ENCODE results near the gene ETNPPL. TPM values are rescaled to one million over a fixed set of nuclear protein-coding genes. Genes with fewer than 3 reads are reported as not detected.

The ETNPPL gene
- polyA plus RNA-seq, 1 of the 3 experiments (the other 2 are of a cell fraction): not detected

- no peaks in the 10 kb centered on the region for H3K9me2 ChIP-seq
- no peak overlapping the region; the same call in 1 of the 2 replicates for H3K4me2 ChIP-seq
- POLR2A ChIA-PET: interaction anchor here (0.6 kb wide), 1 partner anchor 1768 kb away, joined by 3 read pairs; no protein-coding TSS in a partner anchor
- no peak overlapping the region for H2AFZ ChIP-seq (ENCODE audit: low read depth)
- peaks cover 0 to 4% of the 10 kb centered on the region in 2 experiments; a peak in 2 of 4 replicates for H3K4me1 ChIP-seq (ENCODE audit: control insufficient read depth in 1 of 2, insufficient read depth in 2 of 2, low read depth in 1 of 2, low read length in 1 of 2)
- CTCF ChIA-PET: no interaction called here
- H3K36me3 ChIP-seq (replicated peaks in 1 of 2; ENCODE audit: control insufficient read depth in 1 of 2, insufficient read depth in 2 of 2, low read length in 1 of 2): no peaks in the 10 kb centered on the region
- H3K79me2 ChIP-seq (ENCODE audit: insufficient read depth): no peaks in the 10 kb centered on the region
- H3K9ac ChIP-seq: no peak overlapping the region
- H4K20me1 ChIP-seq (ENCODE audit: insufficient read depth): no peaks in the 10 kb centered on the region
- no peaks in the 10 kb centered on the region; the same call in 1 of the 2 replicates for H3K27me3 ChIP-seq (ENCODE audit: insufficient read depth)
- no peaks in the 10 kb centered on the region for H3K9me3 ChIP-seq
- H3K27ac ChIP-seq (ENCODE audit: low read depth in 2 of 2, low read length in 1 of 2): no peak overlapping the region; a peak in 1 of 4 replicates
- DNase-seq: peak; percentile 17
- H3F3A ChIP-seq (replicated peaks; ENCODE audit: insufficient read depth): peaks cover 5% of the 10 kb centered on the region
- H3K4me3 ChIP-seq (ENCODE audit: low read depth in 2 of 2, low read length in 1 of 2): no peak overlapping the region
- 0% methylated on average over 1 of the region's 1 CpG for WGBS (ENCODE audit: low lambda C conversion rate)
- no peak; the same call in 1 of the 2 replicates for TF ChIP-seq SIN3A (IDR thresholded peaks at IDR 0.05; ENCODE audit: borderline replicate concordance, low read depth, low read length)
- TF ChIP-seq SMC3 (IDR thresholded peaks at IDR 0.05; ENCODE audit: low read depth, low read length): no peak
- TF ChIP-seq TCF12 (IDR thresholded peaks at IDR 0.05): peak; percentile 99
- TF ChIP-seq, protein P1, sequence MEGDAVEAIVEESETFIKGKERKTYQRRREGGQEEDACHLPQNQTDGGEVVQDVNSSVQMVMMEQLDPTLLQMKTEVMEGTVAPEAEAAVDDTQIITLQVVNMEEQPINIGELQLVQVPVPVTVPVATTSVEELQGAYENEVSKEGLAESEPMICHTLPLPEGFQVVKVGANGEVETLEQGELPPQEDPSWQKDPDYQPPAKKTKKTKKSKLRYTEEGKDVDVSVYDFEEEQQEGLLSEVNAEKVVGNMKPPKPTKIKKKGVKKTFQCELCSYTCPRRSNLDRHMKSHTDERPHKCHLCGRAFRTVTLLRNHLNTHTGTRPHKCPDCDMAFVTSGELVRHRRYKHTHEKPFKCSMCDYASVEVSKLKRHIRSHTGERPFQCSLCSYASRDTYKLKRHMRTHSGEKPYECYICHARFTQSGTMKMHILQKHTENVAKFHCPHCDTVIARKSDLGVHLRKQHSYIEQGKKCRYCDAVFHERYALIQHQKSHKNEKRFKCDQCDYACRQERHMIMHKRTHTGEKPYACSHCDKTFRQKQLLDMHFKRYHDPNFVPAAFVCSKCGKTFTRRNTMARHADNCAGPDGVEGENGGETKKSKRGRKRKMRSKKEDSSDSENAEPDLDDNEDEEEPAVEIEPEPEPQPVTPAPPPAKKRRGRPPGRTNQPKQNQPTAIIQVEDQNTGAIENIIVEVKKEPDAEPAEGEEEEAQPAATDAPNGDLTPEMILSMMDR (IDR thresholded peaks at IDR 0.05): no peak
- TF ChIP-seq RXRA (IDR thresholded peaks at IDR 0.05; ENCODE audit: borderline replicate concordance, low read depth): 0 out of 2 replicates have a peak, but pooled peaks have one; percentile 13
- TF ChIP-seq, protein P2, sequence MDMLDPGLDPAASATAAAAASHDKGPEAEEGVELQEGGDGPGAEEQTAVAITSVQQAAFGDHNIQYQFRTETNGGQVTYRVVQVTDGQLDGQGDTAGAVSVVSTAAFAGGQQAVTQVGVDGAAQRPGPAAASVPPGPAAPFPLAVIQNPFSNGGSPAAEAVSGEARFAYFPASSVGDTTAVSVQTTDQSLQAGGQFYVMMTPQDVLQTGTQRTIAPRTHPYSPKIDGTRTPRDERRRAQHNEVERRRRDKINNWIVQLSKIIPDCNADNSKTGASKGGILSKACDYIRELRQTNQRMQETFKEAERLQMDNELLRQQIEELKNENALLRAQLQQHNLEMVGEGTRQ (IDR thresholded peaks at IDR 0.05; ENCODE audit: borderline replicate concordance, low read depth, low read length): no peak
- TF ChIP-seq RCOR1 (IDR thresholded peaks at IDR 0.05; ENCODE audit: low read length): no peak
- TF ChIP-seq EP300 (IDR thresholded peaks at IDR 0.05; ENCODE audit: borderline replicate concordance in 1 of 2, low read depth in 1 of 2, low read length in 1 of 2): peak; percentile 82 to 84
- no peak for TF ChIP-seq MXI1 (IDR thresholded peaks at IDR 0.05; ENCODE audit: low read depth, low read length)
- TF ChIP-seq, protein P3, sequence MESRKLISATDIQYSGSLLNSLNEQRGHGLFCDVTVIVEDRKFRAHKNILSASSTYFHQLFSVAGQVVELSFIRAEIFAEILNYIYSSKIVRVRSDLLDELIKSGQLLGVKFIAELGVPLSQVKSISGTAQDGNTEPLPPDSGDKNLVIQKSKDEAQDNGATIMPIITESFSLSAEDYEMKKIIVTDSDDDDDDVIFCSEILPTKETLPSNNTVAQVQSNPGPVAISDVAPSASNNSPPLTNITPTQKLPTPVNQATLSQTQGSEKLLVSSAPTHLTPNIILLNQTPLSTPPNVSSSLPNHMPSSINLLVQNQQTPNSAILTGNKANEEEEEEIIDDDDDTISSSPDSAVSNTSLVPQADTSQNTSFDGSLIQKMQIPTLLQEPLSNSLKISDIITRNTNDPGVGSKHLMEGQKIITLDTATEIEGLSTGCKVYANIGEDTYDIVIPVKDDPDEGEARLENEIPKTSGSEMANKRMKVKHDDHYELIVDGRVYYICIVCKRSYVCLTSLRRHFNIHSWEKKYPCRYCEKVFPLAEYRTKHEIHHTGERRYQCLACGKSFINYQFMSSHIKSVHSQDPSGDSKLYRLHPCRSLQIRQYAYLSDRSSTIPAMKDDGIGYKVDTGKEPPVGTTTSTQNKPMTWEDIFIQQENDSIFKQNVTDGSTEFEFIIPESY (IDR thresholded peaks at IDR 0.05; ENCODE audit: borderline replicate concordance, low read depth): peak; percentile 66; the same call in 1 of the 2 replicates
- 0 out of 2 replicates have a peak, but pooled peaks have one; percentile 42 for TF ChIP-seq REST (IDR thresholded peaks at IDR 0.05; ENCODE audit: low read depth, low read length)
- peak; percentile 65 for TF ChIP-seq JUND (IDR thresholded peaks at IDR 0.05)
- TF ChIP-seq MEF2A (IDR thresholded peaks at IDR 0.05; ENCODE audit: borderline replicate concordance, low read depth): 0 out of 2 replicates have a peak, but pooled peaks have one; percentile 15
- TF ChIP-seq, protein P4, sequence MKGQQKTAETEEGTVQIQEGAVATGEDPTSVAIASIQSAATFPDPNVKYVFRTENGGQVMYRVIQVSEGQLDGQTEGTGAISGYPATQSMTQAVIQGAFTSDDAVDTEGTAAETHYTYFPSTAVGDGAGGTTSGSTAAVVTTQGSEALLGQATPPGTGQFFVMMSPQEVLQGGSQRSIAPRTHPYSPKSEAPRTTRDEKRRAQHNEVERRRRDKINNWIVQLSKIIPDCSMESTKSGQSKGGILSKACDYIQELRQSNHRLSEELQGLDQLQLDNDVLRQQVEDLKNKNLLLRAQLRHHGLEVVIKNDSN (IDR thresholded peaks at IDR 0.05; ENCODE audit: borderline replicate concordance, low read depth): no peak
- TF ChIP-seq FOXM1 (IDR thresholded peaks at IDR 0.05; ENCODE audit: low read depth): peak; percentile 75; the same call in 1 of the 2 replicates
- TF ChIP-seq, protein P5, sequence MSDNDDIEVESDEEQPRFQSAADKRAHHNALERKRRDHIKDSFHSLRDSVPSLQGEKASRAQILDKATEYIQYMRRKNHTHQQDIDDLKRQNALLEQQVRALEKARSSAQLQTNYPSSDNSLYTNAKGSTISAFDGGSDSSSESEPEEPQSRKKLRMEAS (IDR thresholded peaks at IDR 0.05; ENCODE audit: low read depth): no peak
- no peak for TF ChIP-seq FOXJ3 (CRISPR knock-in tag; IDR thresholded peaks at IDR 0.05)
- no peak for TF ChIP-seq CHD2 (IDR thresholded peaks at IDR 0.05; ENCODE audit: low read length, partially characterized antibody)
- TF ChIP-seq TEAD4 (IDR thresholded peaks at IDR 0.05; ENCODE audit: borderline replicate concordance, insufficient read depth): peak; percentile 88
- TF ChIP-seq, protein P6, sequence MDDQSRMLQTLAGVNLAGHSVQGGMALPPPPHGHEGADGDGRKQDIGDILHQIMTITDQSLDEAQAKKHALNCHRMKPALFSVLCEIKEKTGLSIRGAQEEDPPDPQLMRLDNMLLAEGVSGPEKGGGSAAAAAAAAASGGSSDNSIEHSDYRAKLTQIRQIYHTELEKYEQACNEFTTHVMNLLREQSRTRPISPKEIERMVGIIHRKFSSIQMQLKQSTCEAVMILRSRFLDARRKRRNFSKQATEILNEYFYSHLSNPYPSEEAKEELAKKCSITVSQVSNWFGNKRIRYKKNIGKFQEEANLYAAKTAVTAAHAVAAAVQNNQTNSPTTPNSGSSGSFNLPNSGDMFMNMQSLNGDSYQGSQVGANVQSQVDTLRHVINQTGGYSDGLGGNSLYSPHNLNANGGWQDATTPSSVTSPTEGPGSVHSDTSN (IDR thresholded peaks at IDR 0.05): peak; percentile 95
- TF ChIP-seq NFIC (IDR thresholded peaks at IDR 0.05; ENCODE audit: borderline replicate concordance): peak; percentile 98
- TF ChIP-seq RFX5 (IDR thresholded peaks at IDR 0.05; ENCODE audit: low read length): no peak
Observed at GRCh38 chr4:108700081-108700757, 62.6 kb downstream of the ETNPPL start.
